Stimulated activated CD4-positive, alpha-beta T cell treated with anti-CD3 and anti-CD28 coated beads, Interleukin-4, amount 100 ng/mL, for 24 hours (primary cell): ENCODE data around the gene GALNT18.

Source experiments
- DNase-seq: peaks from one replicate; pipeline ENCODE4 v3.0.0-alpha.2; 2020

Gene GALNT18

GRCh38 chr11:11622772-11623171 lies 967 bp upstream of the GALNT18 start:
- DNase-seq: no peak

- DNase-seq: no peak
These were observed 518 bp upstream of the GALNT18 start for GRCh38 chr11:11622340-11622706.

DNA sequence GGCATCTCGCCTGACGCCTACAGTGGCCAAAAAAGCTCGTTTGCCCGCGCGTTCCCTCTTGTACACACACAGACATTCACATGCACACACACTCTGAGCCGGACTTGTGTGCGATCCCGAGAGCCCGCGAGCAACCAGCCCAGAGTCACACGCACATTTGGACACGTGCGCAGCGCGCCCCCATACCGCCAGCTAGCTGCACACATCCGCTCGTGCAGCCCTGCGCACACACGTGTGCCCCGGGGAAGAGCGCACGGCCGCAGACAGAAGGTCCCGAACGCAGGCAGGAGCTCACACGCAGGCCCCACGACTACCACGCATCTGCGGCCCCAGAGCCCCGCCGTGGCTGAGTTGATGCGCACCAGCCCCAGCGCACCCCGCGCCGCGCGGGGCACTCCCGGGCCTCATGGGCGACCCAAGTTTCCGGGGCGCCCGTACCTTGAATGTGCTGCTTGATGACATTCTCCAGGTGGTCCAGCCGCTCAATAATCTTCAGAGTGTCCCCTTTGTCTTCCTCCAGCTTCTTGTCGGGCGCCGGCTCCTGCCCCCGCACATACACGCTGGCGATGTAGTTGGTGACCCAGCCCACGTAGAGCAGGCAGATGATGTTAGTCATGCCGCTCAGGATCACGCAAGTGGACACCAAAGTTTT lies 758 bp downstream of the GALNT18 start:
- no peak for DNase-seq

DNA sequence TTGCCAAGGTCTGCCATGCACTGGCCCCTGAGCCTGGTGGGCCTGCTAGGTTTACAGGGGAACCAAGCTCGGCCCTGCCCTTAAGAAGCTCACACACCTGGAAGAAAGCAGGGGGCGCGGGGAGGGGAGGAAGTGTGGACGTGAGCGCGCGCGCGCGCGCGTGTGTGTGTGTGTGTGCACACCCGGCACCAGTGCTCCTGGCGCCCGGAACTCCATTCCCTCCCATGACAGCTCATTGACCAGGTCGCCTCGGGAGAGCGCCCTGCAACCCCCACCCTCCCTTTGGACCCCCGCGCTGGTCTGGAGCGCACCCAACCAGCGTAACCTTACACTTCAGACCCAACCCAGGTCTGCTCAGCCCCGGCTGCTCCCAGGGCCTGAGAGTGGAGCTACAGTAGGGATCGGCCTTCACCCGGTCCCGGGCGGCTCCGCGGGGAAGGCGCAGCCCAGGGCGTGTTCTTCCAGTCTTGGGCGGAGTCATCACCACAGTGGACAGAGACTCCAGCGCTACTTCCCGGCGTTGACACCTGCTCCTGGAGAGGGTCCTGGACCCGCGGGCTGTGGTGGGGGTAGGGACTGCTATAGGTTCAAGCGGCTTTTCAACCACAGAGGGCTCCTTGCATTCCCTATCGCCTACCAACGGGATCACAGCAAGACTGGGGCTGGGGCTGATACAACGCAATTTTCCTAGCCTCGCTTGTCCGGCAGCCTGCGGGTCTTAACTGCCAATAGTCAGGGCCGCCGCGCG lies 1.5 kb downstream of the GALNT18 start:
- DNase-seq: no peak

DNA sequence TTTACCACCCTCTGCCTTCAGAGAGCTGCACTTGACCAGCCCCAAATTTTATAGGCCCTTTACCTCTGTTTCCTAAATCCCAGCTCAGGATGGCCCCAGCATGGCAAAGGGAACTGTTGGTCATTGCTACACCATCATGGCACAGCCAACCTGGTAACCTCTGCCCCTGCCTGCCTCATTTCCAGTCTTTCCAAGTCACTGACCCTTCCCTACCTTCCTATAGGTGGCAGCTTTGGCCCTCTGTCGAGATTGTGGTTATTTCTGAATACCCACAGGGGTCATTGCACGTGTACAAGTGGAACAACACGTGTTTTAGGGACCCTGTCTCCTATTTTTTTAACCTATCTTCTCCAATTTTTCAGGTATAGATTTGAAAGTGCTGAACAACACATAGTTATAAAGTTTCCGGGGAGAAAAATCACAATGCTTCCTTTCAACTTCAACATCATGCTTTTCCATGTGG lies 2.8 kb downstream of the GALNT18 start:
- DNase-seq: no peak

- DNase-seq: no peak
These were observed 6.7 kb downstream of the GALNT18 start for GRCh38 chr11:11615086-11615485.

DNA sequence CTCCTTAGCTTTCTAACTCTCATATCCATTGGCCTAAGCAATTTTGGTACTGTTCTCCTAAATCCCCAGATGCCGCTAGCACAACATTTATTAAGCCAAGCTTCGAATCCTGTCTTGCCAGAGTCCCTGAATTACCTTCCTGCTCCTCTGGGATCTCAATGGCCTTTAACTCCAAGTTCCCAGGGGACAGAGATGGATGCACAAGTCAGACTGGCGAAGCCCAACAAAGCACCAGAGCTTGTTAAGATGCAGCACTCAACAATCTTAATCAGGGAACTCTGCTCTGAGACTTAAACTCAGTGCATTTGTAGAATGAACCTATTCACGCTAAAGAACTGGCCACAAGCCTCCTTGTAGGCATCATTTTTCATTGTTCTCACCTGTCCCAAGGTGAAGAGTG lies 9.4 kb downstream of the GALNT18 start:
- no peak for DNase-seq

DNA sequence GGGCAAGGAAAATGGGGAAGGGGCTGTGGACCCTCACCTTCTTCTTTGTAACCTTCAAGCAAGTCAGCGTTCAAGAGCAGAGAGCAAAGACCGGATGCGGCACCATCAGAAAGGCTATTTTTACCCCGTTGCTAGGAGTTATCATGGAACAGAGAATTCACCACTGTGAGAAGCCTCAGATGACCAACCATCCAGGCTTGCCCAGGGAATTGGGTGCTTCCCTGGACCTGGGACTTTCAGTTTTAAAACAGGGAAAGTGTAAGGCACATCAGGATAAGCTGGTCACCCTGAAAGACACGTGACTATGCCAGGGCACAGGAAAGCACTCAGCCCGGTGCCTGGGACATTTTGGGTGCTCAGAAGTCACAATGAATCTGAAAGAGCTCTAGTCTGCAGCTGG lies 10.4 kb downstream of the GALNT18 start:
- DNase-seq: no peak

- DNase-seq: no peak
These were observed 13.0 kb downstream of the GALNT18 start for GRCh38 chr11:11608783-11609232.

- no peak for DNase-seq
These were observed 14.0 kb downstream of the GALNT18 start for GRCh38 chr11:11607772-11608171.

DNA sequence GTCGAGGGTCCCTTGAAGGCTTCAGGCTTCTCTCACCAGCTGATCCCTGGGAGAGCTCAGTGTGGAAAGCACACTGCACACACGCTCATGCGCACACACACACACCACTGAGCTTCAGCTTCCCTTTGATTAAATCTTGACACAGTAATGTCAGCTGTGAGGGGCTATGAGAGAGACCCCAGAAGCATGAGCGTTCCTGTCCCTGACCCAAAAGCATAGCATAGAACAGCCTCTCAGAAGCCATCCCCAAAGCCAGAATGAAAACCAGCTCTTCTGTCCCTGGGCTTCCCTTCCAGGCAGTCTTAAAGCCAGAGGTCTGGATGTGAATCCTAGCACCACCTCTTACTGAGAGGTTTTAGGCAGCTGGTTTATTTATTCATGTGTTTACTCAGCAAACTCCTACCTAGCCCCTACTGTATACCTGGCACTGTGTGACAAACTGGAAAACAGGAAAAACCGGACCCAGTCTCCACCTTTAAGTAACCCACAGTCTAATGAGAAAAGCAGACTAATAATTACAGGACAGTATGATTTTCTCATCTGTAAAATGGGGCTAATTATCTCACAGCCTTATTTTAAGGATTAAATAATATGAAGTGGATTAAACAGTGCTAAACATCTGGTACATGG lies 15.9 kb downstream of the GALNT18 start:
- no peak for DNase-seq

GRCh38 chr11:11605181-11605580 lies 16.6 kb downstream of the GALNT18 start:
- no peak for DNase-seq

DNA sequence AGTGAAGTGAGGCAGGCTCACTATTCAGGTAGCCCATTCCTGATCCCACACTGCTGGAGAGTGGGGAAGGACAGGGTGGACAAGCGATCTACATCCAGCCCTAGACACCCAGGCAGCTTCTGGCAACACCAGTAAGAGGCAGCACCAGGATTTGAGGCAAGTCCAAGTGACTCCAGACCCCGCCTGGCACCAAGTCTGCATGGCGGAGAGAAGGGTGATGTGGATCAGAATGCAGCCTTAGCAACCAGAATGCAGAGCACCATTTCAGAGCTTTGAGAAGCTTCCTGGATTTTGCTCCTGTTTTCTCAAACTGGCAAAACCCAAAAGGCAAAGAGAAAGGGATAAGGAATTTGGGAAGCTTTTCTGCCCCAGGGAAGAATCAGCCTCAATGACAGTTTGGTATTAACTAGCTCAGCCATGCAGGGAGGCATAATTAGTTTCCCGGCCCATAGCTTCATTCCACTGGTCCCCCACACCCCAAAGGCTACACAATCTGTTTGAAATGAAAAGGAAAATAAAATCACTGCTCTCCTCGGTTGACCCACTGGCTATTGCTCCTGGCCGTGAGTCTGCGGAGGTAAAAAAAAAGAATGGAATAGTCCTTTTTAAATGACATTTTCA lies 17.3 kb downstream of the GALNT18 start:
- no peak for DNase-seq

GRCh38 chr11:11602011-11602410 lies 19.8 kb downstream of the GALNT18 start:
- DNase-seq: no peak

GRCh38 chr11:11600288-11600687 lies 21.5 kb downstream of the GALNT18 start:
- DNase-seq: no peak

- no peak for DNase-seq
These were observed 23.6 kb downstream of the GALNT18 start for GRCh38 chr11:11598243-11598642.

DNA sequence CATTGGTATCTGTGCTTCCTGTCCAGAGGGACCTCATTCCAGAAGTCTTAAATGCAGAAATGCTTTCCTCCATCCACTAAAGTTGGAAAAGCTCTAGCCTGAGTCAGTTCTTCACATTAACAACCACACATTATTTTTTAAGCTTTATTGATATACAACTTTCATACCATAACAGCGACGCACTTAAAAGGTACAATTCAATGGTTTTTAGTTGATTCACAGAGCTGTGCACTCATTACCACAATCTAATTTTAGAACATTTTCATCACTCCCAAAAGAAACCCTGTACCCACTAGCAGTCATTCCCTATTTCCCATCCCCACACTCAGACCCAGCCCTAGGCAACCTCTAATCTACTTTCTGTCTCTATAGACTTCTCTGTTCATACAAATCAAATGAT lies 27.6 kb downstream of the GALNT18 start:
- DNase-seq: no peak

- DNase-seq: no peak
These were observed 29.6 kb downstream of the GALNT18 start for GRCh38 chr11:11592146-11592684.

GRCh38 chr11:11589437-11589836 lies 32.4 kb downstream of the GALNT18 start:
- no peak for DNase-seq

DNA sequence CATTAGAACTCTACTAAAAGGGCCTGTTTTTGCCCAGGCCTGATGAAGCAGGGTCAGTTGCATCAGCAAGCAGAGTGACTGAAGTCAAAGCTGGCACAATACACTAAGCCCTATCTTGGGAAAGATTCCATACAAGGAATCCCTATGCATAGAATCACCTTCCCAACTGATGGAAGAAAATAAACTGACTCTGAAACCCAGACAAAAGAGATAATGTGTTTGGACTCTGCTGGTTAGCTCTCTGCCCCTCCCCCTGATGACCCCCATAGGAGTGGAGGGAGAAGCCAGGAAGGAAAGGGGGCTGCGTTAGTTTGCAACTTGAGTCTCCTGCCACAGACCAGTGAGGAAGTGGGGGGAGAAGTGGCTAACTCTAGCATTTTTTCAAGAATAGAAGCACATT lies 32.9 kb downstream of the GALNT18 start:
- no peak for DNase-seq

- DNase-seq: no peak
These were observed 33.6 kb downstream of the GALNT18 start for GRCh38 chr11:11588243-11588642.

- DNase-seq: no peak
These were observed 34.7 kb downstream of the GALNT18 start for GRCh38 chr11:11587122-11587521.

DNA sequence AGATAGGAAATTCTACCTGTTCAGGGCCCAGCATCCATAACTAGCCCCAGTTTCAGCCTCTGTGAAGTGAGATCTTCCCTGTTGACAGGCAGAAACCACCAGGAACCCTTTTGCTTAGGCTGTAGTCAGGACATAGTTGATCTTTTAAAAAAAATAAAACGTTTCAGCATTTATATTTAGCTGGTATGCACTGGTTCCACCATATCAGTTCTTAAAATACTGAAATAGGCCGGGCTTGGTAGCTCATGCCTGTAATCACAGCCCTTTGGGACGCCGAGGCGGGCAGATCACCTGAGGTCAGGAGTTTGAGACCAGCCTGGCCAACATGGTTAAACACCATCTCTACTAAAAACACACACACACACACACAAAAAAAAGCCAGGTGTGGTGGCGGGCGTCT lies 35.3 kb downstream of the GALNT18 start:
- no peak for DNase-seq
